ENCODE results near the gene MRFAP1L1.

Gene MRFAP1L1

DNA sequence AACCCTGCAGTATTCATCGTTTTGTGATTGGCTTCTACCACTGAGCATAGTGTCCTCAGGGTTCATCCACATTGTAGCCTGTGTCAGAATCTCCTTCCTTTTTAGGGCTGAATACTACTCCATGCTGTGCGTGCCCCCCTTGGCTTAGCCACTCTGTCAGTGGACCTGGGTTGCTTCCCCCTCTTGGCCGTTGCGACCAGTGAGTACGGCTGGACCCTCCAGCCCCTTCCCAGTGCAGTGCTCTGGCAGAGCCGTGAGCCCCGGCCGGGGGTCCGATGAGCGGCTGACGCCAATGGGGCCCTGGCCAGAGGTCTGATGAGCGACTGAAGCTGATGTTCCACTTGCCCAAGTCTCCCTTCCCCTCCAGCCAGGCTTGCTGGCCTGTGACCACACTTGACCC lies 13.2 kb upstream of the MRFAP1L1 start:
- Histone ChIP-seq H3K79me1 (ENCODE audit: low read length) (peaks cover 2% of the 10 kb centered on the region), H3K79me2 (ENCODE audit: control insufficient read depth, insufficient read depth, low read length) (no peaks in the 10 kb centered on the region), H4K5ac (ENCODE audit: low read length) (no peak overlapping the region), H3K23ac (ENCODE audit: low read length) (no peak overlapping the region), H3K4me3 (ENCODE audit: low read length) (no peak overlapping the region), H2BK5ac (ENCODE audit: low read length) (no peak overlapping the region), H2AK5ac (ENCODE audit: low read length) (no peak overlapping the region), H3K4me1 (ENCODE audit: control insufficient read depth, low read depth, low read length) (no peaks in the 10 kb centered on the region), H3K4ac (ENCODE audit: low read depth, low read length) (no peak overlapping the region), H3K27ac (ENCODE audit: low read depth, low read length) (no peak overlapping the region), H3K56ac (ENCODE audit: low read length) (no peak overlapping the region), H2BK120ac (ENCODE audit: low read depth, low read length) (no peak overlapping the region), H3K4me2 (ENCODE audit: low read length) (no peak overlapping the region), H2BK15ac (replicated peaks; ENCODE audit: low read depth) (no peak overlapping the region), H3K36me3 (ENCODE audit: control insufficient read depth, insufficient read depth, low read length) (no peaks in the 10 kb centered on the region), H4K8ac (ENCODE audit: low read depth, low read length) (no peak overlapping the region), H3K9ac (ENCODE audit: low read length) (no peak overlapping the region), H3K18ac (ENCODE audit: low read length) (no peak overlapping the region), H3K27me3 (ENCODE audit: insufficient read depth, low read length, poor library complexity) (no peaks in the 10 kb centered on the region)
- no CpG with 5 or more reads among the region's 12 CpGs for WGBS (ENCODE audit: extremely low coverage, insufficient coverage, low lambda C conversion rate)
- DNase-seq, result no peak

DNA sequence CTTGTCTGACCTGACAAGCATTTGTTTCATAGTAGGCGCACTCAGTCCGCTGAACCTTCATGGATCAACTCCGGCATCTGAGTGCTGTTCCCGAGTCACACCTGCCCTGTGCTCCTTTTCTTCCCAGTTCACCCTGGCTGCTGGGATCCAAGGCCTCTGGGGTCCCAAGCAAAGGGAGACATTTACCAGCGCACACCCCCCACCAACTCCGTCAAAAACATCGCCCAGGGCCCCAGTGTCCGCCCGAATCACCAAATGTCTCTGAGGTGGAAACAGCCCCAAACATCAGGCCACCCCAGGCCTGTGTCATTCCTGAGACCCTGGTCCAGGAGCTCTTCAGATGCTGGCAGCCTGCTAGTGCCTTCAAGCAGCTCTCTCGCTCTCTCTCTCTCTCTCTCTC lies 11.5 kb upstream of the MRFAP1L1 start:
- no peaks in the 10 kb centered on the region for H3K36me3 ChIP-seq (ENCODE audit: control insufficient read depth, insufficient read depth, low read length)
- no peak overlapping the region for H3K27ac ChIP-seq (ENCODE audit: low read depth, low read length)
- H3K23ac ChIP-seq (ENCODE audit: low read length), result no peak overlapping the region
- no CpG with 5 or more reads among the region's 10 CpGs for WGBS (ENCODE audit: extremely low coverage, insufficient coverage, low lambda C conversion rate)
- no peaks in the 10 kb centered on the region for H3K27me3 ChIP-seq (ENCODE audit: insufficient read depth, low read length, poor library complexity)
- H3K9ac ChIP-seq (ENCODE audit: low read length), result no peak overlapping the region
- H2BK120ac ChIP-seq (ENCODE audit: low read depth, low read length), result no peak overlapping the region
- no peaks in the 10 kb centered on the region for H3K4me1 ChIP-seq (ENCODE audit: control insufficient read depth, low read depth, low read length)
- no peak overlapping the region for H4K5ac ChIP-seq (ENCODE audit: low read length)
- no peak overlapping the region for H3K18ac ChIP-seq (ENCODE audit: low read length)
- no peak overlapping the region for H4K8ac ChIP-seq (ENCODE audit: low read depth, low read length)
- no peak overlapping the region for H3K4me2 ChIP-seq (ENCODE audit: low read length)
- H2BK5ac ChIP-seq (ENCODE audit: low read length), result no peak overlapping the region
- no peak overlapping the region for H3K4ac ChIP-seq (ENCODE audit: low read depth, low read length)
- DNase-seq, result no peak
- no peak overlapping the region for H2AK5ac ChIP-seq (ENCODE audit: low read length)
- no peak overlapping the region for H3K56ac ChIP-seq (ENCODE audit: low read length)
- H2BK15ac ChIP-seq (replicated peaks; ENCODE audit: low read depth), result no peak overlapping the region
- H3K4me3 ChIP-seq (ENCODE audit: low read length), result no peak overlapping the region
- peaks cover 7% of the 10 kb centered on the region for H3K79me1 ChIP-seq (ENCODE audit: low read length)
- peaks cover 9% of the 10 kb centered on the region for H3K79me2 ChIP-seq (ENCODE audit: control insufficient read depth, insufficient read depth, low read length)

DNA sequence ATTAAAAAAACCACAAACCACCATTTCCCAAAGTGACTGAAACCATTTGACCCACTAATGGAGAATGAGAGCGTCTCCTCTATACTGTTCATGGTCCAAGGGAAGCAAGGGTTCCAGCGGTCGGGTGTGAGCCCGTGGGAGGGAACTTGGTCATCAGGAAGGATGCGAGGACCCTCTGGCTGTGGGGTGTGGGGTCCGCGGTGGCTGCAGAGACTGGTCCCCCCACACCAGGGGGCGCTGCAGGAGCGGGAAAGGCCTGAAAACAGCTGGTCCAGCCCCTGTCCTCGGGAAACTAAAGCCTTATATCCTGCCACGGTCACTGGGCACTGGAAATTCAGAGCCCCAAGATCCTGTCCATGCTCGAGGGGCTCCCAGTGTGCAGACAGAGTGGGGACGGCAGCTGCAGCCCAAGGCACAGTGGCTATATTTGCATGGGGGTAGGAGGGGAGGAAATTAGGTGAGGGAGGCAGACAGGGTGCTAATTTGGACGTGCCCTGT lies 10.6 kb upstream of the MRFAP1L1 start:
- Histone ChIP-seq H3K4me3 (ENCODE audit: low read length) (no peak overlapping the region), H3K27ac (ENCODE audit: low read depth, low read length) (no peak overlapping the region), H2BK120ac (ENCODE audit: low read depth, low read length) (no peak overlapping the region), H3K27me3 (ENCODE audit: insufficient read depth, low read length, poor library complexity) (no peaks in the 10 kb centered on the region), H3K79me1 (ENCODE audit: low read length) (peaks cover 7% of the 10 kb centered on the region), H2BK5ac (ENCODE audit: low read length) (no peak overlapping the region), H4K8ac (ENCODE audit: low read depth, low read length) (no peak overlapping the region), H3K4me2 (ENCODE audit: low read length) (no peak overlapping the region), H3K9ac (ENCODE audit: low read length) (no peak overlapping the region), H3K36me3 (ENCODE audit: control insufficient read depth, insufficient read depth, low read length) (no peaks in the 10 kb centered on the region), H2AK5ac (ENCODE audit: low read length) (no peak overlapping the region), H3K4me1 (ENCODE audit: control insufficient read depth, low read depth, low read length) (no peaks in the 10 kb centered on the region), H3K4ac (ENCODE audit: low read depth, low read length) (no peak overlapping the region), H2BK15ac (replicated peaks; ENCODE audit: low read depth) (no peak overlapping the region), H4K5ac (ENCODE audit: low read length) (no peak overlapping the region), H3K56ac (ENCODE audit: low read length) (no peak overlapping the region), H3K23ac (ENCODE audit: low read length) (no peak overlapping the region), H3K79me2 (ENCODE audit: control insufficient read depth, insufficient read depth, low read length) (peaks cover 9% of the 10 kb centered on the region), H3K18ac (ENCODE audit: low read length) (no peak overlapping the region)
- DNase-seq, result peak; percentile 73
- no CpG with 5 or more reads among the region's 14 CpGs for WGBS (ENCODE audit: extremely low coverage, insufficient coverage, low lambda C conversion rate)

- H2BK5ac ChIP-seq (ENCODE audit: low read length), result no peak overlapping the region
- H2AK5ac ChIP-seq (ENCODE audit: low read length), result no peak overlapping the region
- no peak overlapping the region for H4K8ac ChIP-seq (ENCODE audit: low read depth, low read length)
- no peaks in the 10 kb centered on the region for H3K4me1 ChIP-seq (ENCODE audit: control insufficient read depth, low read depth, low read length)
- H3K9ac ChIP-seq (ENCODE audit: low read length), result no peak overlapping the region
- H3K4me3 ChIP-seq (ENCODE audit: low read length), result no peak overlapping the region
- H3K79me2 ChIP-seq (ENCODE audit: control insufficient read depth, insufficient read depth, low read length), result peaks cover 9% of the 10 kb centered on the region
- no peak overlapping the region for H4K5ac ChIP-seq (ENCODE audit: low read length)
- no peak overlapping the region for H3K18ac ChIP-seq (ENCODE audit: low read length)
- H3K4ac ChIP-seq (ENCODE audit: low read depth, low read length), result no peak overlapping the region
- no peak overlapping the region for H3K23ac ChIP-seq (ENCODE audit: low read length)
- H3K27ac ChIP-seq (ENCODE audit: low read depth, low read length), result no peak overlapping the region
- H3K79me1 ChIP-seq (ENCODE audit: low read length), result peaks cover 7% of the 10 kb centered on the region
- no peak overlapping the region for H3K56ac ChIP-seq (ENCODE audit: low read length)
- no peak overlapping the region for H2BK15ac ChIP-seq (replicated peaks; ENCODE audit: low read depth)
- DNase-seq, result no peak
- no peak overlapping the region for H3K4me2 ChIP-seq (ENCODE audit: low read length)
- H3K27me3 ChIP-seq (ENCODE audit: insufficient read depth, low read length, poor library complexity), result no peaks in the 10 kb centered on the region
- H3K36me3 ChIP-seq (ENCODE audit: control insufficient read depth, insufficient read depth, low read length), result no peaks in the 10 kb centered on the region
- WGBS (ENCODE audit: extremely low coverage, insufficient coverage, low lambda C conversion rate), result no CpG with 5 or more reads among the region's 8 CpGs
- no peak overlapping the region for H2BK120ac ChIP-seq (ENCODE audit: low read depth, low read length)
These were observed 10.0 kb upstream of the MRFAP1L1 start for GRCh38 chr4:6719611-6720179.

DNA sequence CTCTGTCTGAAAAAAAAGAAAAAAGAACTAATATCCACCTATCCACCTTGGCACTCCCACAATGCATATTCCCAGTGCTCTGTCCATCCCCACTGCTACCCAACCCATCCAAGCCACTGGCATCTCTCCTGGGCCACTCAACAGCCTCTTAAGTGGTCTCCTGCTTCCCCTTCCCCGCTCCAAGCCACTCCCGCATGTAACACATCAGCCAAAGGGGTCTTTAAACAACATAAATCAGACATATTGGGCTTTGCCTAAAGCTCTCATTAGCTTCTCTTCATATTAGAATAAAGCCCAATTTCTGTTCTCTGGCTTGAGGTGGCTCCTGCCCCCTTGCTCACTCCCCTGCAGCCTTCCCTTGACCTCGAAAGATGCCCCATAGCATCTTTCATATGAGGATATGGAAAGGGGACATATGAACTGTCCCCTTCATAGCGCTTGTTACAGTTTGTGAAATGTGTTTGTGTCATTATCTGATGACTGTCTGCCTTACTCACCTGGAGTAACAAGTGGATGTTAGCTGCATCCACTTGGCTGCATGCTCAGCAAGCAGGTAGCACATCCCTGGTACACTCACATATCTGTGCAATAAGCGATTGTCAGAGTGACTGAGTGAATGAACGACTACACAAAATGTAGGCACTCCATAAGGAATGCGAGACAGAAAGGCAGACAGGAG lies 9.4 kb upstream of the MRFAP1L1 start:
- no peak for DNase-seq
- Histone ChIP-seq H3K4me3 (ENCODE audit: low read length) (no peak overlapping the region), H2BK5ac (ENCODE audit: low read length) (no peak overlapping the region), H4K5ac (ENCODE audit: low read length) (no peak overlapping the region), H2BK15ac (replicated peaks; ENCODE audit: low read depth) (no peak overlapping the region), H3K18ac (ENCODE audit: low read length) (no peak overlapping the region), H2AK5ac (ENCODE audit: low read length) (no peak overlapping the region), H3K27ac (ENCODE audit: low read depth, low read length) (no peak overlapping the region), H3K27me3 (ENCODE audit: insufficient read depth, low read length, poor library complexity) (no peaks in the 10 kb centered on the region), H3K9ac (ENCODE audit: low read length) (no peak overlapping the region), H3K23ac (ENCODE audit: low read length) (no peak overlapping the region), H4K8ac (ENCODE audit: low read depth, low read length) (no peak overlapping the region), H3K4me2 (ENCODE audit: low read length) (no peak overlapping the region), H3K4ac (ENCODE audit: low read depth, low read length) (no peak overlapping the region), H3K56ac (ENCODE audit: low read length) (no peak overlapping the region), H3K79me1 (ENCODE audit: low read length) (peaks cover 7% of the 10 kb centered on the region), H3K4me1 (ENCODE audit: control insufficient read depth, low read depth, low read length) (no peaks in the 10 kb centered on the region), H3K79me2 (ENCODE audit: control insufficient read depth, insufficient read depth, low read length) (peaks cover 9% of the 10 kb centered on the region), H2BK120ac (ENCODE audit: low read depth, low read length) (no peak overlapping the region), H3K36me3 (ENCODE audit: control insufficient read depth, insufficient read depth, low read length) (no peaks in the 10 kb centered on the region)
- WGBS (ENCODE audit: extremely low coverage, insufficient coverage, low lambda C conversion rate), result no CpG with 5 or more reads among the region's 7 CpGs

All from mesendoderm (in vitro differentiated cells).